Loucy (cell line): ENCODE data around the gene TNFRSF1B.

ENCODE experiments used
- CTCF ChIP-seq: fragments of 200-600 bp; sonication (generic); conservative IDR thresholded peaks from 2 replicates; pipeline ENCODE4 v1.5.1; 2014; ENCODE audit warnings: mild to moderate bottlenecking, antibody characterized with exemption, low read length
- EZH2phosphoT487 ChIP-seq: fragments of 200-600 bp; IDR thresholded peaks from 2 replicates; pipeline ENCODE4 v1.6.1; 2018; ENCODE audit warnings: antibody characterized with exemption, mild to moderate bottlenecking, moderate library complexity, borderline replicate concordance

DNA sequence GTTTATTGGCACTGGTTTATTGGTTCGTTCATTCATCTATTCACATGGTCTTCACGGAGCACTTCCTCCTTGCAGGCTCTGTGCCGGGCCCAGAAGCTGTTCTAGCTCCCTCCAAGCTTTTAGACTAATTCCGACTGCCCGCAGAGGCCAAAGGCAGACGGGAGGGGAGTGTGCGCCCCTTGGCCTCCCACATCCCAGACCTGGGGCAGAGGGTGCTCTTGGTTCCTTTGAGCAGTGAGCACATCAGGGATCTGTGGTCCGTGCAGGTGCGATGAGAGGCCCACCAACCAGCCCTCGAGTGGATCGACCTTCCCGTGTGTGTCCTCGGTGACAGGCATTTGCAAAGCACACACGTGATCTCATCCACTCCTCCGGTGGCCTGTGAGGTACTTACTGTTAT is 38.7 kb upstream of the TNFRSF1B start:
- no peak for TF ChIP-seq CTCF
- TF ChIP-seq EZH2phosphoT487: no peak
